GM12878 (cell line): ENCODE data around the gene RAB40B.

Source experiments
- JUND ChIP-seq: IDR thresholded peaks from 2 replicates; pipeline ENCODE4 v1.6.1; 2012; ENCODE audit warnings: low read depth, mild to moderate bottlenecking, low read length, improper control_type of control experiment, moderate library complexity
- NFYA ChIP-seq: IDR thresholded peaks from 2 replicates; pipeline ENCODE4 v1.6.1; 2011; ENCODE audit warnings: low read depth, mild to moderate bottlenecking, low read length, improper control_type of control experiment, borderline replicate concordance
- RAD21 ChIP-seq: IDR thresholded peaks from 2 replicates; pipeline ENCODE4 v1.6.1; 2011; ENCODE audit warnings: mild to moderate bottlenecking, low read depth, low read length, moderate library complexity; ENCODE audit not compliant: insufficient read depth

DNA sequence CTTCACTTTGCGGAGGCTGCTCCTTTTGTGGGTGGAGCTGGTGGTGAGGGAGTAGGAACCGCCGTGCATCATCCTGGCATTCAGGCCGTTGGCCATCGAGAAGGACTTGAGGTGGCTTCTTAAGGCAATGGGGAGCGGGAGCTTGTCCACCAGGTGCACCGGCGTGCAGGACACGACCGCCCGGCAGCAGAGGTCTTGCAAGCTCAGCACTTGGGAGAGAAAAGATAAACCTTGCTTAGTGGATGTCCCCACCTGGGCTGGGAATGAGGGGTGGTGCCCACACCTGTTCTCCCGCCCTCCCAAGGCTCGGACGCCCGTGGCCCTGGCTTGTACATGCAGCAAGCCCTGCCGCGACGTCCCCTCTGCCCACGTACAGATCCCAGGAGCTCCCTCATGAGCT lies 40.6 kb downstream of the RAB40B start:
- TF ChIP-seq JUND (no peak), NFYA (no peak), RAD21 (no peak)
